Measurements from ENCODE around the gene TAF4B. TPM values are rescaled to one million over a fixed set of nuclear protein-coding genes. Genes with fewer than 3 reads are reported as not detected.

TAF4B gene
- polyA plus RNA-seq, 1 of the 3 experiments (the other 2 are of a cell fraction), result 1.3 TPM

GRCh38 chr18:26434887-26435286 lies 208.6 kb downstream of the TAF4B start:
- Histone ChIP-seq H3K36me3 (replicated peaks in 1 of 2; ENCODE audit: control insufficient read depth in 1 of 2, insufficient read depth in 2 of 2, low read length in 1 of 2) (no peaks in the 10 kb centered on the region), H3K9ac (no peak overlapping the region), H3K27ac (ENCODE audit: low read depth in 2 of 2, low read length in 1 of 2) (no peak overlapping the region), H3K4me1 (ENCODE audit: control insufficient read depth in 1 of 2, insufficient read depth in 2 of 2, low read depth in 1 of 2, low read length in 1 of 2) (0 out of 4 replicates have a peak, but pooled peaks cover 0 to 13% of the 10 kb centered on the region in 2 experiments), H3K9me2 (no peaks in the 10 kb centered on the region), H3K4me2 (no peak overlapping the region), H4K20me1 (ENCODE audit: insufficient read depth) (no peaks in the 10 kb centered on the region), H3F3A (replicated peaks; ENCODE audit: insufficient read depth) (no peaks in the 10 kb centered on the region), H3K79me2 (ENCODE audit: insufficient read depth) (no peaks in the 10 kb centered on the region), H3K9me3 (no peaks in the 10 kb centered on the region), H3K4me3 (ENCODE audit: low read depth in 2 of 2, low read length in 1 of 2) (no peak overlapping the region), H3K27me3 (ENCODE audit: insufficient read depth) (no peaks in the 10 kb centered on the region), H2AFZ (ENCODE audit: low read depth) (no peak overlapping the region)
- CTCF ChIA-PET, result interaction anchor here (0.6 kb wide), 1 partner anchor 56 kb away, joined by 3 read pairs; no protein-coding TSS in a partner anchor
- WGBS (ENCODE audit: low lambda C conversion rate), result 60% methylated on average over 2 of the region's 2 CpGs
- no peak for DNase-seq
- TF ChIP-seq FOXJ3 (CRISPR knock-in tag; IDR thresholded peaks at IDR 0.05) (no peak), REST (IDR thresholded peaks at IDR 0.05; ENCODE audit: low read depth, low read length) (no peak), EP300 (IDR thresholded peaks at IDR 0.05; ENCODE audit: borderline replicate concordance in 1 of 2, low read depth in 1 of 2, low read length in 1 of 2) (no peak), NRF1 (IDR thresholded peaks at IDR 0.05; ENCODE audit: low read depth, low read length) (no peak), ELF1 (IDR thresholded peaks at IDR 0.05) (no peak), SMC3 (IDR thresholded peaks at IDR 0.05; ENCODE audit: low read depth, low read length) (no peak), JUND (IDR thresholded peaks at IDR 0.05) (no peak)
- POLR2A ChIA-PET, result no interaction called here

GRCh38 chr18:26435415-26436095 lies 209.3 kb downstream of the TAF4B start:
- Histone ChIP-seq H3K9ac (no peak overlapping the region), H2AFZ (ENCODE audit: low read depth) (no peak overlapping the region), H4K20me1 (ENCODE audit: insufficient read depth) (no peaks in the 10 kb centered on the region), H3K9me2 (no peaks in the 10 kb centered on the region), H3K4me1 (ENCODE audit: control insufficient read depth in 1 of 2, insufficient read depth in 2 of 2, low read depth in 1 of 2, low read length in 1 of 2) (0 out of 4 replicates have a peak, but pooled peaks cover 0 to 11% of the 10 kb centered on the region in 2 experiments), H3K36me3 (replicated peaks in 1 of 2; ENCODE audit: control insufficient read depth in 1 of 2, insufficient read depth in 2 of 2, low read length in 1 of 2) (no peaks in the 10 kb centered on the region), H3F3A (replicated peaks; ENCODE audit: insufficient read depth) (no peaks in the 10 kb centered on the region), H3K4me2 (no peak overlapping the region), H3K9me3 (no peaks in the 10 kb centered on the region), H3K27me3 (ENCODE audit: insufficient read depth) (no peaks in the 10 kb centered on the region), H3K27ac (ENCODE audit: low read depth in 2 of 2, low read length in 1 of 2) (no peak overlapping the region), H3K4me3 (ENCODE audit: low read depth in 2 of 2, low read length in 1 of 2) (no peak overlapping the region), H3K79me2 (ENCODE audit: insufficient read depth) (no peaks in the 10 kb centered on the region)
- CTCF ChIA-PET, result no interaction called here
- WGBS (ENCODE audit: low lambda C conversion rate), result 91% methylated on average over 8 of the region's 8 CpGs
- POLR2A ChIA-PET, result no interaction called here
- TF ChIP-seq RCOR1 (IDR thresholded peaks at IDR 0.05; ENCODE audit: low read length) (no peak), JUND (IDR thresholded peaks at IDR 0.05) (no peak), IRF3 (IDR thresholded peaks at IDR 0.05; ENCODE audit: low read depth, low read length) (no peak), FOSL2 (IDR thresholded peaks at IDR 0.05; ENCODE audit: borderline replicate concordance, low read depth) (no peak), ELF1 (IDR thresholded peaks at IDR 0.05) (no peak), MEF2A (IDR thresholded peaks at IDR 0.05; ENCODE audit: borderline replicate concordance, low read depth) (no peak), NFIC (IDR thresholded peaks at IDR 0.05; ENCODE audit: borderline replicate concordance) (no peak), POLR2AphosphoS5 (IDR thresholded peaks at IDR 0.05; ENCODE audit: low read depth, low read length) (no peak), RAD21 (IDR thresholded peaks at IDR 0.05; ENCODE audit: low read length) (no peak)
- DNase-seq, result no peak

All from SK-N-SH (cell line).